Femur (tissue), 1 donor: ENCODE data around the gene FAM193A.
"Not testable (repeated sequence)": the region's sequence is repeated elsewhere in the genome, so short reads cannot be mapped to it uniquely, and the experiment has no call there.

Experiments
- DNase-seq: peaks from one replicate; pipeline ENCODE4 v3.0.0-alpha.2; 2017

The FAM193A gene

GRCh38 chr4:2698504-2698903, 162.1 kb downstream of the FAM193A start:
- no peak for DNase-seq

DNA sequence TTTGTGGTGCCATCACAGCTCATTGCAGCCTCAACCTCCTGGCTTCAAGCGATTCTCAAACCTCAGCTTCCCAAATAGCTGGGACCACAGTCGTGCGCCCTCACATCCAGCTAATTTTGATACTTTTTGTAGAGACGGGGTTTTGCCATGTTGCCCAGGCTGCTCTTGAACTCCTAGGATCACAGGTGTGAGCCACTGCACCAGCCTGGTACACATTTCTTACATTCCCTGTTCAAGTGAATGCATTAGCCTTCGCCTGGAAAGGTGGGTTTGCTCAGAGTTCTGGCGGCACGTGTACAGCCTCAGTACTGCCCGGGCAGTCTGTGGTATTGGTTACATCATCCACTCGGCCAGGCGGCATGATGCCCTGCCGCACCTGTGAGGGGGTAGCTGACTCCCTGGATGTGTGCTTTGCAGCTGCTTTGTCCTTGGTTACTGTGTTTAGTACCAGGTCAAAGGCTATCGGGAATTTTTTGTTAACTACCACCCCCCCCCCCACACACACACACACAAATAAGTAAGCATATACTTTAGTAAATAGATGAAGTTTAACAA, 162.6 kb downstream of the FAM193A start:
- no peak for DNase-seq

DNA sequence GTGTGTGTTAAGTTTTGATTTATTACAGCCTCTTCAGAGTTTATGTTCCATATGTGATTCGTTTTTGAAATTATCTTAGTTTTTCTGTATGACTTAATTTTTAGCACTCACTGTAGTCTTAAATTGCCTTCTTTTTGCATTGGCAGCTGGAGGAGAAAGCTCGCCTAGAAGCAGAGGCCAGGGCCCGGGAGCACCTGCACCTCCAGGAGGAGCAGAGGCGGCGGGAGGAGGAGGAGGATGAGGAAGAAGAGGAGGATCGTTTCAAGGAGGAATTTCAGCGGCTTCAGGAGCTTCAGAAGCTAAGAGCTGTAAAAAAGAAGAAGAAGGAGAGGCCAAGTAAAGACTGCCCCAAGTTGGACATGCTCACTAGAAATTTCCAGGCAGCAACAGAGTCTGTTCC, 163.1 kb downstream of the FAM193A start:
- DNase-seq = no peak

DNA sequence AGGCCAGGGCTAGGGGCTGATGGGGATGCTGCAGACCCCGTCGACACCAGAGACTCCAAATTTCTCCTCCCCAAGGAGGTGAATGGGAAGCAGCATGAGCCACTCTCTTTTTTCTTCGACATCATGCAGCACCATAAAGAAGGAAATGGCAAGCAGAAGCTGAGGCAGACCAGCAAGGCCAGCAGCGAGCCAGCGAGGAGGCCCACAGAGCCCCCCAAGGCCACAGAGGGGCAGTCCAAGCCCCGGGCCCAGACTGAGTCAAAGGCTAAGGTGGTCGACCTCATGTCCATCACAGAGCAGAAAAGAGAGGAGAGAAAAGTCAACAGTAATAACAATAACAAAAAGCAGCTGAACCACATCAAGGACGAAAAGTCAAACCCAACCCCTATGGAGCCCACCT, 163.6 kb downstream of the FAM193A start:
- no peak for DNase-seq

DNA sequence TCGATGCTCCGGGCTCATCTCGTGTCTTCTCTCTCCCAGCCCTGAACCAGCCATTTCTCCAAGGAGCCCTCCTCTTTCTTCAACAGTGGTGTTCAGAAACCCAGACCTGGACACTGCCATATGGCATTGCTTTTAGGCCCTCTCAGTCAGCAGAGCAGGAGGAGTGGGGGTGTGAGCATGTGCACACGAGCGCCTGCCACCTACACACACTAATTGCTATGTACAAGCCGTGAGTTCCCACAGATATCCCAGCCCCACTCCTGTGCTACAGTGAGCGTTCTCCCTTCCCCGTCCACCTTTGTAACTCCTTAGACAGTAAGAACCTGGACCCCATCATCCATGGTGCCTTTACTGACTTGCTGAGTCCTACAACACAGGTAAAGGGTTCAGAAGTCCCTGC, 165.9 kb downstream of the FAM193A start:
- DNase-seq = no peak

GRCh38 chr4:2702770-2703169, 166.3 kb downstream of the FAM193A start:
- no peak for DNase-seq

DNA sequence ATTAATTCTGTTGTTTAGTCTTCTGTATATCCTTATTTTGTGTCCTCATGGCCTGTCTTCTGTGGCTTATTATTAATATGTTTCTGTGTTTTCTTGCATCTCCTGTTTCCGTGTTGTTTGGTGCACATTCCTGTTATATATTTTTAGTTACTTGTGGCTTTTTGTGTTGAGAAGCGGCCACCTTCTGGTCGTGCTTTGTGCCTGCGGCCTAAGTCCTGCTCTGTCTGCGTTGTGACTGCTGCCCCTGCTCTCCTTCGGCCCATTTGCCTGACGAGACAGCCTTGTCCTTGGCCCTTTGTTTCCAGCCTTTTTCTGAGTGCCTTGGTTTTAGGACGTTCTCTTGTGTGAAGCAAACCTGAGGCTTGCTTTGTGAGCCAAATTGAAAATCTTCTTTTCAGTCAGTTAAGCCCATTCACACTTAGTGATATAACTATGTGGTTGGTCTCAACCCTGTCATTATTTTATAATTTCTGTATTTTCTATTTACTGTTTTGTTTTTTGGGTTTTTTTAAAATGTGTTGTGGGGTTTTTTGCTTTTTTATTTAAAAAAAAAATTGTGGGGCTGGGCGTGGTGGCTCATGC, 175.9 kb downstream of the FAM193A start:
- DNase-seq = no peak

DNA sequence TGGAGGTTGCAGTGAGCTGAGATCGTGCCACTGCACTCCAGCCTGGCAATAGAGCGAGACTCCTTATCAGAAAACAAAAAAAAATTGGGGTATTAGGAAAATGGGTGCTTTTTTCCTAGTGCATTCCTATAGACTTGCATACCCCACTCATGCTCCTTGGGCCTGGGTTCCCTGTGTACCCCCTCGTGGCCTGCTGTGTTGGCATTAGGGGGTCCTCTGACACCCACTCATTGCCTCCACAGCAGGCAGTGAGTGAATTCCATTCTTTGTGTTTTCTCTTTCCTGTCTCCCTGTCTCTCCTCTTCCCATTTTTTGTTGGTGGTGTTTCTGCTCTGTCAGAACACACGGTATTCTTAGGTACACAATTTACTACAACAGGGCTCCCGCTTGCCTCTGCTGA, 176.9 kb downstream of the FAM193A start:
- no peak for DNase-seq

- DNase-seq = peak; percentile 58
Observed at GRCh38 chr4:2714061-2714770, 177.8 kb downstream of the FAM193A start.

GRCh38 chr4:2714918-2715317, 178.5 kb downstream of the FAM193A start:
- DNase-seq = no peak

GRCh38 chr4:2715426-2715825, 179.0 kb downstream of the FAM193A start:
- no peak for DNase-seq

DNA sequence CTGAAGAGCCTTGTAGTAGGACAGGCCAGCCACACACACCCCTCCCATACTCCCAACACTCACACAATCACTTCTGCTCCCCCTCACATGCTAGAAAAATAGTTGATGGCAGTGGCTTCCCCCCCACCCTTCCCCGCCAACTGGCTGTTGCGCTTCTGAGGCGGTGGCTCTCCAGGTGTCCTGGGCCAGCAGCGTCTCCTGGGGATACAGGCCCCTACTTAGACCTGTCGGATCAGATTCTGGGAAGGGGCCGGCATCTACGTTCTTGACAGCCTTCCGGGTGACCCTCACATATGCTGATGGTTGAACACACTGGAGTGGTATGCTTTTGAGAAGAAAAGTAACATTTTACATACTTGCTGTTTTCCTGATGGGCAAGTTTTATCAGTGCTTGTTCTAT, 179.8 kb downstream of the FAM193A start:
- no peak for DNase-seq

DNA sequence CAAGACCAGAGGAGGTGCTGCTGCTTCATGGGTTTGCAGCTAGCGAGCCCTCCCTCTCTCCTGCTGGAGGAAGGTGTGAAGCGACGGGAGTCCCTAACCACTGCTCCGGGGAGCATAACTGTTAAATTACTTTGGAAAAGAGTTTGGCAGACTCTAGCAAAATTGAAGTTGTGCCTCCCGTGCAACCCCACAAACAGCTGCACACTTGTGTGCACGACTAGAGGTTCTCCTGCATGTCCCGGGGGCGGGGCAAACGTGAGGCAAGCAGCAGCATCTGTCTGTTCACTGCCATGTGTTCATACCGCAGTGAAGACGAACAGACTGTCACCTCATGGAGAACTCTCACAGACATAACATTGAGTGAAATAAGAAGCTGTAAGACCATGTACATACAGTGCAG, 185.1 kb downstream of the FAM193A start:
- no peak for DNase-seq

DNA sequence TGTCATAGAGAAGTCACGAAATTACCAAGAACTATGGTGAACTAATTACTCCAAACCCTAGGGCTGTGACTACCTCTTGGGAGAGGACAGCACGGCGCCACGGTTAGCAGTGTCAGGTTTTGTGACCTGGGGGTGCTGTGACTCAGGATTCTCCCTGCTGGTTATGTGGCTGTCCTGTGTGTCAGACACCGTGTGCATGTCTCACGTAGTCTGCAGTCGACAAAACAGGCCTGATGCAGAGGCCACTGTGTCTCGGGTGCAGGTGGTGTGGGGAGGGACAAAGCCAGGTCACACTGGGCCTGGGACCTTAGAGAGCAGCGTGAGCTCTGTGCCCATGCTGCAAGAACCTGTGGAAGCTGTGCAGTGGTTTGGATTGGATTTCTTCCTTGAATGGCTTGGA, 185.6 kb downstream of the FAM193A start:
- no peak for DNase-seq

DNA sequence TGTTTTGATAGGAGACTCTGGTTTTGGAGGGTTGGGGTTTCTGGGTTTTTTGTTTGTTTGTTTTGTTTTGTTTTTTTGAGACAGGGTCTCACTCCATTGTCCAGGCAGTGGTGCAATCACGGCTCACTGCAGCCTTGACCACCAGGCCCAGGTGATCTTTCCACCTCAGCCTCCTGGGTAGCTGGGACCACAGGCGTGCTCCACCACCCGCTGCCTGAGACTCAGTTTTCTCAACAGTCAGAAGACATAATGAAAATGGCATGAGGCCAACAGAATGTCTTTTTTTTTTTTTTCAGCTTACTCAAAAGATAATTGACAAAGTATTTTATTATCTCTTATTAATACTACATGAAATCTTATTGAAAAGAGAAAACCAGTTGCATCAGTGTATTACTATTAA, 187.3 kb downstream of the FAM193A start:
- no peak for DNase-seq

DNA sequence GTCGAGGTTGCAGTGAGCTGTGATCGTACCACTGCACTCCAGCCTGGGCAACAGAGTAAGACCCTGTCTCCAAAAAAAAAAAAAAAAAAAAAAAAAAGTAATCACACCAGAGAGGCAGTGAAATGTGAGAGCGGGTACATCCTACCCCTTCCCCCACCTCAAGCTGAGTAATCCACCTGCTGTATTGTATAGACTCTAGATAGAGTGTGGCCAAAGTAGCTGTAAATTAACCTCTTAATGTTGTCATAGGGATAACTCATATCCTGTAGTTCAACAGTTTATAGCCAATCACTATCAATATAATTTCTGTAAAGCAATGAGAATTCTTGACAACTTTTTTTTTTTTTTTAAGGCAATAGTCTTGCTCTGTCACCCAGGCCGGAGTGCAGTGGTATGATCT, 188.9 kb downstream of the FAM193A start:
- DNase-seq = no peak

- DNase-seq = not testable (repeated sequence)
Observed at GRCh38 chr4:2726881-2727280, 190.4 kb downstream of the FAM193A start.

GRCh38 chr4:2728221-2728620, 191.8 kb downstream of the FAM193A start:
- no peak for DNase-seq

DNA sequence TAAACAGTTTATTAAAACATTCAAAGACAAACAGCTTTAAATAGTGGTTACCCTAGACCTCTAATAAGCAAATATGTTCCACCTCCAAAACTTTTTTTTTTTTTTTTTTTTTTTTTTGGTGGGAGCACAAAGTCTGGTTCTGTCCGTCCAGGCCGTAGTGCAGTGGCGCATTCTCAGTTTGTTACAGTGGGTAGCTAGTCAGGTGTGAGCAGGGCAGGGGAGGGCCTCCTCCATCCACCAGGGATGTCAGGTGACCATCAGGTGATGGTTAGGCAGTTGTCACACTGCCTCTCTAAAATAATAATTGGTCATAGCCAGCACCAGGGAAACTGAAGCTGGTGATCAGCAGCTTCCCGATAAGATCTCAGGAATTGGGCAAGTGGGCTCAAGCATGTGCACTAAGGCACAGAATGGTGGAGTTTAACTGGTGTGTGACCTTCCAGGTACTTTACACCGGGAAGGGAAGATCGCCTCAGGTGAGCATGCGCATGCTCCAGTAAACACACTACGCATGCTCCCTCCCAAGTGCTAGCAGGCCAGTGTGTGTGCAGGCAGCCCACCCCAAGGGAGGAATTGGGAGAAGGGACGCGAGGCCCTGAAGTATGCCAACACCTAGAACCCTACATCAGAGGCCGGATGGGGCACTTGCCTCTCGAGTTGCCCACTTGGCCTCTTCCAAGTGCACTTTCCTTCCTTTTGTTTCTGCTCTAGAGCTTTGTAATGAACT, 192.5 kb downstream of the FAM193A start:
- DNase-seq = no peak

- DNase-seq = no peak
Observed at GRCh38 chr4:2729533-2729875, 193.1 kb downstream of the FAM193A start.

- DNase-seq = no peak
Observed at GRCh38 chr4:2731907-2732317, 195.5 kb downstream of the FAM193A start.

DNA sequence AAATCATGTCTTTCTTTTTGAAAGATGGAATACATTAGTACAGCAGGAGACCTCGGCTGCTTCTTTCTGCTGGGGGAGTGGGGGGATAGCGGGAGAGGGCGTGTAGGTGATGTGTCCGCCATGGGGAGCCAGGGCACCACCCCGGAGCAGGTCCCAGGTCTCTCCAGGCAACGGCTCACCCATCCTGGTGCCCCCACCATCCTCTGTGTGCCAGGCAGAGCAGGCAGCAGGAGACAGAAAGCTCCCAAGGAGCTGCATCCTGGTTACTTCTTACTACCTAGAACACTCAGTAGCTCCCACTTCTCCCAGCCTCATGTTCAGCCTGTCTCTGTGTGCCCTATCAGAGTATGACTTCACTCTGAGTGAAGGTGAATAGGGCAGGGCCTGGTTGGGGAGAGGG, 196.1 kb downstream of the FAM193A start:
- DNase-seq = no peak

DNA sequence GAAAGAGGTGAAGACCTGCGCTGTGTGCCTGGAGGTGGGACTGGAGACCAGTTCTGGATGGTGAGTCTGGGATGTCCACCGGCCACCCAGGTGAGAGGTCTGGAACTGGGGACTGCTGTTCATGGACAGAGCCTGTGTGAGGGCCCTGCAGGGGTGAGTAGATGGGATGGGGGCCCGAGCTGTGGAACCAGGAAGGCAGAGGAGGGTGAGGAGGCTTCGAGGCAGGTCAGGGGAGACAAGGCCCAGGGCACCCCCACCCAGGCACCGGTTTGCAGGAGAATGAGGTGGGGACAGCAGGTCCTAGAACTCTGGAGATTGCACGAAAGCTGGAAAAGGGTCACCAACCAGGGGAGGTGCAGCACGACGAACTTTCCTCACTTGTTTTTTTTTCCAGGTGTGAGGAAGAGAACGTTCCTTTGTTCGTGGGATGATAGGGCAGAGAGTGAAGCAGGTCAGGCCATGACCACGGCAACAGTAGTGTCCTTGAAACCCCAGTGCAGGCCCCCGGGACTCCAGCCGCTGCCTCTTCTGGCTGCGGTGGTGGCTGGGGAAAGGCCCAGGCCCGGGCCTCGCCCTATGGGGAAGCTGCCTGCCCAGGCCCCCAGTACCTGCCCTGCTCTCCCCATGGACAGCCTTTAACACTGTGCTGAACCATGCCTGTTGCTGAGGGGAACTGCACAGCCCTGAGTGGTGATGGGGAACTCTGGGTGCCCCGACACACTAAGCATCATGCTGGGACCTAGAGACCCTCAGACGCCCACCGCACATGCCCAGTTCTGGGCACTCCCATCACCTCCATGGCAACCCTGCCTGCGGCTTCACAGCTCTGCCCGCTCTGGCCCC, 196.8 kb downstream of the FAM193A start:
- DNase-seq = no peak
